Measurements from ENCODE around the gene CASD1.

DNA sequence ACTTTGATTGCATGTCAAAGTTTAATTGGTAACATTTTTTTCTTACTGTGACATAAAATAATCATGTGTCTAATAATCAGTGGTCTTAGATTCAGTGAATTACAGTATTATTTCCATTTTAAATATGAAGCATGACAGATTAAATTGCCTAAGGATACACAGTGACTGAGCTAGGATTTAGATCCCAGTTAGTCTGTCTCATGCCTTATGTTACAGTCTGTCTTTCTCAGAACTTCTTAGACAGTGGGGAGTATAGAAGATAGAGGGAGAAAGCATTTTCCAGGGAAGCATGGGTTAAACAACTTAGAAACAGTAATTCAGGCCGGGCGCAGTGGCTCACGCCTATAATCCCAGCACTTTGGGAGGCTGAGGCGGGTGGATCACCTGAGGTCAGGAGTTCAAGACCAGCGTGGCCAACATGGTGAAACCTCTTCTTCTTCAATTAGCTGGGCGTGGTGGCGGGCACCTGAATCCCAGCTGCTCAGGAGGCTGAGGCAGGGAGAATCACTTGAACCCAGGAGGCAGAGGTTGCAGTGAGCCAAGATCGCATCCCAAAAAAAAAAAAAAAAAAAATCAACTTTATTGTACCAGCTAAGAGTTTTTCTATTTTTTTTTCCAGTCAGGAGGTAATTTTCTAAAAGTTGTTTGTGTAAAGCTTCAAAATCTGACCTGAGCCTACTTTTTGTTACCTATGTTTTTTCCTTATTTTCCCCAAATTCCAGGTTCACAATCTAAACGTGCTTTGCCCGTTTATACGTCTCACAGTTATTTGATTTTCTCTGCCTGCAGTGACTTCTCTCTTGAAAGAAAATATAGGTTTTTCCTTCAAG lies 3.3 kb downstream of the CASD1 start:
- no peak for TF ChIP-seq CTCF (IDR thresholded peaks at IDR 0.05)
- no peak for TF ChIP-seq POLR2A (IDR thresholded peaks at IDR 0.05)

All from body of pancreas (tissue), 4 donors.